Endometrial microvascular endothelial cells (primary cell): ENCODE measurements around the gene TXNDC2. TPM values are rescaled to one million over a fixed set of nuclear protein-coding genes. Genes with fewer than 3 reads are reported as not detected.
"Not testable (repeated sequence)": the region's sequence is repeated elsewhere in the genome, so short reads cannot be mapped to it uniquely, and the experiment has no call there.

ENCODE experiments used
- in situ Hi-C: cut with HindIII; loops from 2 replicates; pipeline ENCODE4 v1.10.0; 2017; ENCODE audit warnings: low sequenced_read_pairs, low pct_unique_long_range_greater_than_20kb; ENCODE audit errors: inconsistent ontology term
- total RNA-seq: library from RNA; depleted of rRNA; stranded (reverse); fragments of >200 nt; gene quantifications from one replicate; pipeline ENCODE4 v1.2.3, GENCODE V29; 2015; ENCODE audit errors: inconsistent ontology term

The TXNDC2 gene
- total RNA-seq, 1 donor from 2014 or later, result not detected

- in situ Hi-C loops, result no loop called here
Measured at GRCh38 chr18:9876867-9877654, 8.7 kb upstream of the TXNDC2 start.

- in situ Hi-C loops, result no loop called here
Measured at GRCh38 chr18:9877655-9878014, 8.1 kb upstream of the TXNDC2 start.

GRCh38 chr18:9878095-9878494 is 7.7 kb upstream of the TXNDC2 start:
- in situ Hi-C loops, result no loop called here

- in situ Hi-C loops, result no loop called here
Measured at GRCh38 chr18:9878783-9879242, 7.0 kb upstream of the TXNDC2 start.

GRCh38 chr18:9884090-9884489 is 1.7 kb upstream of the TXNDC2 start:
- in situ Hi-C loops, result no loop called here

- in situ Hi-C loops, result no loop called here
Measured at GRCh38 chr18:9884532-9885140, 1.1 kb upstream of the TXNDC2 start.

- in situ Hi-C loops, result no loop called here
Measured at GRCh38 chr18:9886005-9886348, 204 bp downstream of the TXNDC2 start.

- in situ Hi-C loops, result no loop called here
Measured at GRCh38 chr18:9887992-9888391, 2.2 kb downstream of the TXNDC2 start.

- in situ Hi-C loops, result no loop called here
Measured at GRCh38 chr18:9890196-9890595, 4.4 kb downstream of the TXNDC2 start.

- in situ Hi-C loops, result no loop called here
Measured at GRCh38 chr18:9890957-9891356, 5.2 kb downstream of the TXNDC2 start.

- in situ Hi-C loops, result not testable (repeated sequence)
Measured at GRCh38 chr18:9891515-9891914, 5.7 kb downstream of the TXNDC2 start.

- in situ Hi-C loops, result no loop called here
Measured at GRCh38 chr18:9894454-9895068, 8.8 kb downstream of the TXNDC2 start.

- in situ Hi-C loops, result no loop called here
Measured at GRCh38 chr18:9897129-9897528, 11.4 kb downstream of the TXNDC2 start.

- in situ Hi-C loops, result not testable (repeated sequence)
Measured at GRCh38 chr18:9897787-9898291, 12.1 kb downstream of the TXNDC2 start.

GRCh38 chr18:9898792-9899549 is 13.2 kb downstream of the TXNDC2 start:
- in situ Hi-C loops, result no loop called here

GRCh38 chr18:9899550-9899930 is 13.8 kb downstream of the TXNDC2 start:
- in situ Hi-C loops, result not testable (repeated sequence)

GRCh38 chr18:9900699-9901098 is 14.9 kb downstream of the TXNDC2 start:
- in situ Hi-C loops, result no loop called here

GRCh38 chr18:9901377-9901776 is 15.6 kb downstream of the TXNDC2 start:
- in situ Hi-C loops, result no loop called here

- in situ Hi-C loops, result not testable (repeated sequence)
Measured at GRCh38 chr18:9902264-9902663, 16.5 kb downstream of the TXNDC2 start.
